Prostate gland (tissue), 2 donors: ENCODE data around the gene GRIP2. TPM values are rescaled to one million over a fixed set of nuclear protein-coding genes. Genes with fewer than 3 reads are reported as not detected.

ENCODE experiments used
- DNase-seq: peaks from one replicate; pipeline ENCODE4 v3.0.0-alpha.2; 2019; ENCODE audit warnings: low spot score
- H3K27ac ChIP-seq, 2 donors: fragments of 200-600 bp; sonication (generic); 2 replicates each; pipeline ENCODE4 v1.5.1; 2017 to 2019
- H3K27me3 ChIP-seq: fragments of 200-600 bp; sonication (generic); replicated peaks from 2 replicates; pipeline ENCODE4 v1.5.1; 2019; ENCODE audit not compliant: insufficient read depth
- H3K36me3 ChIP-seq, 2 donors: fragments of 200-600 bp; sonication (generic); 1 replicate in 1 of 2; 2 replicates in 1 of 2; pipeline versions ENCODE4 v1.5.1 to v1.8.1; 2017 to 2019
- H3K4me1 ChIP-seq: fragments of 200-600 bp; sonication (generic); replicated peaks from 2 replicates; pipeline ENCODE4 v1.5.1; 2019
- H3K4me3 ChIP-seq, 2 donors: fragments of 200-600 bp; sonication (generic); 2 replicates each; pipeline ENCODE4 v1.5.1; 2017 to 2019
- H3K9me3 ChIP-seq: fragments of 200-600 bp; sonication (generic); 2 replicates; pipeline ENCODE4 v1.5.1; 2017
- CTCF ChIP-seq, 4 experiments: fragments of 200-600 bp in 2 of 4; fragments of 450-650 bp in 2 of 4; sonication (generic) in 2 of 4; IDR thresholded peaks; 1 replicate in 3 of 4; 2 replicates in 1 of 4; pipeline ENCODE4 v1.5.1; 2016 to 2019; ENCODE audit warnings: antibody characterized with exemption in 4 of 4, mild to moderate bottlenecking in 2 of 4, moderate library complexity in 2 of 4
- POLR2A ChIP-seq: fragments of 450-650 bp; IDR thresholded peaks from one replicate; pipeline ENCODE4 v1.6.1; 2016; ENCODE audit warnings: antibody characterized with exemption, mild to moderate bottlenecking
- POLR2AphosphoS5 ChIP-seq: sonication (generic); formaldehyde crosslinking; IDR thresholded peaks from one replicate; pipeline ENCODE4 v1.6.1; 2017; ENCODE audit warnings: antibody characterized with exemption
- WGBS: methylation state at CpG from one replicate; pipeline ENCODE4 v1.1.5; 2018; 5-methylcytosine and 5-hydroxymethylcytosine counted together
- intact Hi-C: fragments of 100-400 bp; cut with DNase I; formaldehyde crosslinking; loops from one replicate; pipeline ENCODE4 v1.14.2; 2022
- total RNA-seq, 2 donors: library from RNA; depleted of rRNA; stranded (reverse); fragments of >200 nt; gene quantifications; one replicate each; pipeline ENCODE4 v1.1.0, GENCODE V29; 2016

GRIP2 gene
- total RNA-seq, 2 donors from 2014 or later, result 0.27 to 0.62 TPM

DNA sequence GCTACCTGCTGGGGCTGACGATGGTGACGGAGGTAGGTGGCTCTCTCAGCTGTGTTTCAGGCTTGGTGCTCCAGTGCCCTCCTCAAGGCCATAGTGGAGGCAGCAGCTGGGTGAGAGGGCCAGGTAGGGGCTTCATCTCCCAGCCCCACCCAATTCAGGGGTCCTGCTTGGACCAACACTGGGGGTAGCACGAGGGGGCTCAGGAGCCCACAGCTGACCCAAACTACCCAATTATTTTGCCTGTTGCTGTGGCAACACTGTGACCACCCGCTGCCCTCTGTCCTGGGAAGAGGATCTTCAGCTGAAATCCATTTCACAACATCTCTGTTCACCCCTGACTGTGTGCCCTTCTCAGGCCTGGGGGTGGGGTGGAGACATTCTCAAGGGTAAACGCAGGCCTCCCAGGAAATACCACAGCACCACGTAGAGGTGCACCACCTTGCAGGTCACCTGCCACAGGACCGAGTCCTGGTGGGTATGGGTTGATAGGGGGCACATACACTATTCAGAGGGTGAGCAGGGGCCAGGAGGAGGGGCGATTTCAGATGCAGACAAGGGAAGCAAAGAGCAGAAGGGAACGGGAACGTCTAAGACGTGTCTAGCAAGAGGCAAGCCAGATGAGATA lies 62.7 kb downstream of the GRIP2 start:
- no peaks in the 10 kb centered on the region for H3K9me3 ChIP-seq
- intact Hi-C loops, result no loop called here
- no peaks in the 10 kb centered on the region for H3K4me1 ChIP-seq
- H3K4me3 ChIP-seq, result no peak overlapping the region
- TF ChIP-seq CTCF (IDR thresholded peaks at IDR 0.05) (no peak), POLR2A (no peak), POLR2AphosphoS5 (no peak)
- no peak overlapping the region for H3K27ac ChIP-seq
- no peak for DNase-seq
- H3K36me3 ChIP-seq, result no peaks in the 10 kb centered on the region
- WGBS, result 91% methylated on average over 11 of the region's 11 CpGs
- no peaks in the 10 kb centered on the region for H3K27me3 ChIP-seq

DNA sequence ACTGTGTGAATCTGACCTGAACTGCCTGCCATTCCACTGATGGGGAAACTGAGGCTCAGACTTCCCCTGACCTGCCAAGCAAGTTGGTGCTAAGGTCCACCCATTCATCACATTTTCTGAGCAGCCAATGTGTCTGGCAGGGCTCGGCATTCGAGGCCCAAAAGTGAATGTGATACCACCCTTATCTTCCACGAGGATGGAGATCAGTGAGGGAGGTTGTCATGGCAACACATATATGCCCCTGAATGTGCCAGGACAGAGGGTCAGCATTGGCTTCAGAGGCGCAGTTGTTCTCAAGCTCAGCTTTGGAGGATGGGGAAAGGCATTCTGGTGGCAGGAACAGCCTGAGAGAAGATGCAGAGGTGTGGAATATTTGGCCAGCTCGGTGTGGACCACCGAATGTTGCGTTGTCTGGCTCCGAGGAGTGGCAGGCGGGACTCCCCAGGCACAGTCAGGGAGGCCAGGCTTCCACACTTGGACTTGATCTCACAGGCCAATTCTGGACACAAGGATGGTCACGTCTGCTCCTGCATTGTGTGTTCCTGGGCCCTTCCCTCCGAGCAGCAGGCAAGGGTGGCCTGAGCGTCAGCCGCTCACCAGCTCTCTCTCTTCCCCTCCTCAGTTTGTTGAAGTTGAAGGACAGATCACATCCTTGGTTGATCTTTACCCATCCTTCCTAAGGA lies 63.4 kb downstream of the GRIP2 start:
- TF ChIP-seq CTCF (IDR thresholded peaks at IDR 0.05) (no peak), POLR2AphosphoS5 (no peak), POLR2A (no peak)
- Histone ChIP-seq H3K4me1 (no peaks in the 10 kb centered on the region), H3K36me3 (no peaks in the 10 kb centered on the region), H3K27ac (no peak overlapping the region), H3K4me3 (no peak overlapping the region), H3K27me3 (no peaks in the 10 kb centered on the region), H3K9me3 (no peaks in the 10 kb centered on the region)
- no peak for DNase-seq
- intact Hi-C loops, result no loop called here
- 94% methylated on average over 13 of the region's 13 CpGs for WGBS

DNA sequence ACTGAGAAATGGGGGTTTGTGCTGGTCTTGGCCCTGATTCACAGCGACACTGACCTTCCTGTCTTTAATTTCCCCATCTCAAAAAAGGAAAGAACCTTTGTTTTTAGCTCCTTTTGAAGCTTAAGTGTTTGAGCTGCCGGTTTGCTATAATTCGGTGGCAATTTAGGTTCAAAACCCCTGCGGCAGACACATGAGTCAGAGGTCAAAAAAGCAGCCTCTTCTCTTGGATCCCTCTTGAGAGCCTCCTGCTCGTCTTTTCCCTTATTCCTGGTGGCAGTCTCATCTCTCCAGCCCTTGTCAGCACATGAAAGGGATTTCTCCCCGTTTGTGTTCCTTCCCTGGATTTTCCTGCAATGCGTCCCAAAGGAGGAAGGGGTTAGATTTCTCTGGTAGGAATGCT lies 64.5 kb downstream of the GRIP2 start:
- TF ChIP-seq POLR2A (no peak), CTCF (IDR thresholded peaks at IDR 0.05) (no peak), POLR2AphosphoS5 (no peak)
- H3K4me3 ChIP-seq, result no peak overlapping the region
- no peaks in the 10 kb centered on the region for H3K36me3 ChIP-seq
- intact Hi-C loops, result no loop called here
- no peaks in the 10 kb centered on the region for H3K9me3 ChIP-seq
- H3K4me1 ChIP-seq, result no peaks in the 10 kb centered on the region
- H3K27me3 ChIP-seq, result no peaks in the 10 kb centered on the region
- H3K27ac ChIP-seq, result no peak overlapping the region
- DNase-seq, result no peak
- WGBS, result 87% methylated on average over 7 of the region's 7 CpGs

- peaks cover 0 to 5% of the 10 kb centered on the region in 2 donors for H3K36me3 ChIP-seq
- intact Hi-C loops, result no loop called here
- TF ChIP-seq CTCF (IDR thresholded peaks at IDR 0.05) (no peak), POLR2A (no peak), POLR2AphosphoS5 (no peak)
These were observed 65.6 kb downstream of the GRIP2 start for GRCh38 chr3:14474363-14475081.

More at GRCh38 chr3:14474363-14475081, 65.6 kb downstream of the GRIP2 start:
- Histone ChIP-seq H3K4me1 (no peaks in the 10 kb centered on the region), H3K9me3 (no peaks in the 10 kb centered on the region), H3K27ac (no peak overlapping the region), H3K27me3 (no peaks in the 10 kb centered on the region), H3K4me3 (no peak overlapping the region)
- 95% methylated on average over 13 of the region's 13 CpGs for WGBS
- no peak for DNase-seq
